GM23338 (cell line): ENCODE measurements around the gene ULK2. TPM values are rescaled to one million over a fixed set of nuclear protein-coding genes. Genes with fewer than 3 reads are reported as not detected.

Source experiments
- ATAC-seq: fragments of 200-7000 bp; cut with Tn5 transposase; 3 replicates; pipeline ENCODE4 v1.9.1; 2020
- DNase-seq: peaks from one replicate; pipeline ENCODE4 v3.0.0-alpha.2; 2015; ENCODE audit warnings: low spot score
- H2AFZ ChIP-seq: fragments of 200-600 bp; sonication (generic); 2 replicates; pipeline ENCODE4 v1.8.0; 2016; ENCODE audit warnings: antibody characterized with exemption, mild to moderate bottlenecking, moderate library complexity
- H3F3A ChIP-seq: fragments of 200-600 bp; sonication (generic); replicated peaks from 2 replicates; pipeline ENCODE4 v1.8.0; 2017; ENCODE audit warnings: antibody characterized with exemption, mixed run types, low read depth
- H3K27ac ChIP-seq: fragments of 200-600 bp; sonication (generic); 2 replicates; pipeline ENCODE4 v1.6.1; 2016; ENCODE audit warnings: low read depth
- H3K27me3 ChIP-seq: fragments of 200-600 bp; sonication (generic); 2 replicates; pipeline ENCODE4 v1.8.0; 2016; ENCODE audit warnings: mild to moderate bottlenecking, mixed run types, moderate library complexity; ENCODE audit not compliant: insufficient read depth
- H3K36me3 ChIP-seq: fragments of 200-600 bp; sonication (generic); 2 replicates; pipeline ENCODE4 v1.8.0; 2016; ENCODE audit warnings: mild to moderate bottlenecking; ENCODE audit not compliant: insufficient read depth
- H3K4me1 ChIP-seq: fragments of 200-600 bp; sonication (generic); 2 replicates; pipeline ENCODE4 v1.8.0; 2016; ENCODE audit warnings: mild to moderate bottlenecking, moderate library complexity; ENCODE audit not compliant: insufficient read depth
- H3K4me2 ChIP-seq: fragments of 200-600 bp; sonication (generic); 2 replicates; pipeline ENCODE4 v1.7.1; 2017; ENCODE audit warnings: mixed run types
- H3K4me3 ChIP-seq: fragments of 200-600 bp; sonication (generic); 2 replicates; pipeline ENCODE4 v1.6.1; 2016; ENCODE audit warnings: mixed run types
- H3K79me2 ChIP-seq: fragments of 200-600 bp; sonication (generic); replicated peaks from 2 replicates; pipeline ENCODE4 v1.8.0; 2017; ENCODE audit warnings: mild to moderate bottlenecking; ENCODE audit not compliant: insufficient read depth
- H3K9me2 ChIP-seq: fragments of 200-600 bp; sonication (generic); 2 replicates; pipeline ENCODE4 v1.8.0; 2017; ENCODE audit not compliant: insufficient read depth
- H4K20me1 ChIP-seq: fragments of 200-600 bp; sonication (generic); replicated peaks from 2 replicates; pipeline ENCODE4 v1.8.0; 2017; ENCODE audit warnings: mild to moderate bottlenecking; ENCODE audit not compliant: insufficient read depth
- H3K27ac Mint-ChIP-seq: 2 replicates; pipeline ENCODE4 v1.8.0; 2020; ENCODE audit warnings: inconsistent platforms, mild to moderate bottlenecking, moderate library complexity, mixed read lengths
- H3K27me3 Mint-ChIP-seq: 3 replicates; pipeline ENCODE4 v1.8.0; 2022; ENCODE audit warnings: low read depth, mild to moderate bottlenecking, moderate library complexity, mixed read lengths, inconsistent platforms; ENCODE audit not compliant: insufficient read depth, poor library complexity
- H3K36me3 Mint-ChIP-seq: 3 replicates; pipeline ENCODE4 v1.8.0; 2021; ENCODE audit warnings: low read depth, mild to moderate bottlenecking, inconsistent platforms, moderate library complexity, mixed read lengths
- H3K4me1 Mint-ChIP-seq: 3 replicates; pipeline ENCODE4 v1.8.0; 2020; ENCODE audit warnings: mild to moderate bottlenecking, inconsistent platforms, mixed read lengths
- H3K4me3 Mint-ChIP-seq: 3 replicates; pipeline ENCODE4 v1.8.0; 2021; ENCODE audit warnings: moderate library complexity, mild to moderate bottlenecking, inconsistent platforms, mixed read lengths
- H3K9me3 Mint-ChIP-seq: 3 replicates; pipeline ENCODE4 v1.8.0; 2020; ENCODE audit warnings: moderate library complexity, mild to moderate bottlenecking, inconsistent platforms, mixed read lengths
- CREB1 ChIP-seq: fragments of 250-450 bp; sonication (Bioruptor Pico); IDR thresholded peaks from 2 replicates; pipeline ENCODE4 v1.5.0; 2020; ENCODE audit warnings: low read depth, mild to moderate bottlenecking, moderate library complexity
- EZH2phosphoT487 ChIP-seq: fragments of 200-600 bp; sonication (generic); IDR thresholded peaks from one replicate; pipeline ENCODE4 v1.8.1; 2018; ENCODE audit warnings: antibody characterized with exemption; ENCODE audit not compliant: unreplicated experiment
- POLR2AphosphoS5 ChIP-seq: IDR thresholded peaks from 2 replicates; pipeline ENCODE4 v1.6.1; 2016; ENCODE audit warnings: antibody characterized with exemption, low read depth
- STAT1 ChIP-seq: IDR thresholded peaks from one replicate; pipeline ENCODE4 v1.6.1; 2016; ENCODE audit warnings: antibody characterized with exemption; ENCODE audit not compliant: unreplicated experiment
- polyA plus RNA-seq: library from polyadenylated mRNA; unstranded; fragments of >200 nt; fragmentation: Nextera tagmentation; extraction: Ambion mirVana; gene quantifications from 2 replicates; pipeline ENCODE4 v1.2.1, GENCODE V29; 2016
- total RNA-seq: library from RNA; depleted of rRNA; stranded (reverse); fragments of >200 nt; shearing (Covaris generic); gene quantifications from 2 replicates; pipeline ENCODE4 v1.2.3, GENCODE V29; 2014
- TF ChIP-seq, protein P1 (sequence below): fragments of 250-450 bp; sonication (Bioruptor Pico); IDR thresholded peaks from 2 replicates; pipeline ENCODE4 v1.5.0; 2020; ENCODE audit warnings: mild to moderate bottlenecking, moderate library complexity
- TF ChIP-seq, protein P2 (sequence below): IDR thresholded peaks from one replicate; pipeline ENCODE4 v1.6.1; 2018; ENCODE audit warnings: antibody characterized with exemption; ENCODE audit not compliant: unreplicated experiment
- TF ChIP-seq, protein P3 (sequence below): IDR thresholded peaks from 2 replicates; pipeline ENCODE4 v1.6.1; 2016; ENCODE audit warnings: antibody characterized with exemption

ULK2 gene
- total and polyA plus RNA-seq, 2 experiments from 2014 or later: 1.6 to 3.0 TPM

DNA sequence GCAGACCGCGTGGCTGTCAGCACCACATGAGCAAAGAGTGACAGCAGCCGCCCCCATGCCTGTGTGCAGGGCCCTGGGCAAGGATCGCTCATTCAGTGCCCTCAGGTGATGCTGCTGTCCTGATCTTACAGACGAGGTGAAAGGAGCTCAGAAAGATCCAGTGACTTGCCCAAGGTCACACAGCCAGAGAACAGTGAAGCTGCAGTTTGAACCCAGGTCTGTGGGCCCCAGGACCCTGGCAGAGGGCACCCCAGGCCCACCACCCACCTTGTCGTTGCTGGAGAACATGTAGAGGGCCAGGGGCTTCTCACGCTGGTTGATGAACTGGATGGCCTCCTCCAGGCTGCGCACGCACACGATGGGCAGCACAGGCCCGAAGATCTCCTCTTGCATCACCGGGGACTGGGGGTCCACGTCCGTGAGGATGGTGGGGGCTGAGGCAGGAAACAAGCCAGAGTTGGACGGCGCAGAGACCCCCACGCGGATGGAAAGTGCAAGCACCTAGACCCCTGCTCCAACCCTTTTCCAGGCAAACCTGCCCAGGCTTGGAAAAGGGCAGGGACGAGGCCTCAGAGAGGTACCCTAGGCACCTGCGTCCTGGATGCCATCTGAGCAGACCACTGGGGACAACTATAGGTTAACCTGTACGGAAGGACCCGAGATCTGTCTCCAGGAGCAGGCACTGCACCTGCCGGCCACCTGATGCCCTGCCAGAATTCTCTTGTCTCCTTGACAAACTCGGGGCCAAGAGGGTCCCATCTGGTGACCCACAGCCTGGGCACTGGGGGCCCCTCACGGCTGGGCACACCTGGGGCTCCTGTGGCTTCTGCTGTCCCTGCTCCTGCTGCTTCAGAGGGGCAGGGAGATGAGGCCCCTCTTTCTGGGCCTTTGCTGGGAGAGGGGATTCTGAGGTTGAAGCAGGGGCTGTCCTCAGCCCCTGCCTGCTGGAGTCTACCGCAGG lies 128.2 kb downstream of the ULK2 start:
- Histone ChIP-seq H3K4me3 (no peak overlapping the region), H3F3A (no peaks in the 10 kb centered on the region), H3K27ac (no peak overlapping the region), H2AFZ (no peak overlapping the region), H3K79me2 (no peaks in the 10 kb centered on the region), H3K4me2 (no peak overlapping the region), H4K20me1 (no peaks in the 10 kb centered on the region), H3K4me1 (peaks cover 3% of the 10 kb centered on the region; the same call in 1 of the 2 replicates), H3K27me3 (no peaks in the 10 kb centered on the region), H3K9me2 (no peaks in the 10 kb centered on the region), H3K36me3 (no peaks in the 10 kb centered on the region)
- no peaks in the 10 kb centered on the region for H3K36me3 Mint-ChIP-seq
- ATAC-seq (no peak), DNase-seq (no peak)
- no peak for TF ChIP-seq EZH2phosphoT487
- TF ChIP-seq, protein P1, sequence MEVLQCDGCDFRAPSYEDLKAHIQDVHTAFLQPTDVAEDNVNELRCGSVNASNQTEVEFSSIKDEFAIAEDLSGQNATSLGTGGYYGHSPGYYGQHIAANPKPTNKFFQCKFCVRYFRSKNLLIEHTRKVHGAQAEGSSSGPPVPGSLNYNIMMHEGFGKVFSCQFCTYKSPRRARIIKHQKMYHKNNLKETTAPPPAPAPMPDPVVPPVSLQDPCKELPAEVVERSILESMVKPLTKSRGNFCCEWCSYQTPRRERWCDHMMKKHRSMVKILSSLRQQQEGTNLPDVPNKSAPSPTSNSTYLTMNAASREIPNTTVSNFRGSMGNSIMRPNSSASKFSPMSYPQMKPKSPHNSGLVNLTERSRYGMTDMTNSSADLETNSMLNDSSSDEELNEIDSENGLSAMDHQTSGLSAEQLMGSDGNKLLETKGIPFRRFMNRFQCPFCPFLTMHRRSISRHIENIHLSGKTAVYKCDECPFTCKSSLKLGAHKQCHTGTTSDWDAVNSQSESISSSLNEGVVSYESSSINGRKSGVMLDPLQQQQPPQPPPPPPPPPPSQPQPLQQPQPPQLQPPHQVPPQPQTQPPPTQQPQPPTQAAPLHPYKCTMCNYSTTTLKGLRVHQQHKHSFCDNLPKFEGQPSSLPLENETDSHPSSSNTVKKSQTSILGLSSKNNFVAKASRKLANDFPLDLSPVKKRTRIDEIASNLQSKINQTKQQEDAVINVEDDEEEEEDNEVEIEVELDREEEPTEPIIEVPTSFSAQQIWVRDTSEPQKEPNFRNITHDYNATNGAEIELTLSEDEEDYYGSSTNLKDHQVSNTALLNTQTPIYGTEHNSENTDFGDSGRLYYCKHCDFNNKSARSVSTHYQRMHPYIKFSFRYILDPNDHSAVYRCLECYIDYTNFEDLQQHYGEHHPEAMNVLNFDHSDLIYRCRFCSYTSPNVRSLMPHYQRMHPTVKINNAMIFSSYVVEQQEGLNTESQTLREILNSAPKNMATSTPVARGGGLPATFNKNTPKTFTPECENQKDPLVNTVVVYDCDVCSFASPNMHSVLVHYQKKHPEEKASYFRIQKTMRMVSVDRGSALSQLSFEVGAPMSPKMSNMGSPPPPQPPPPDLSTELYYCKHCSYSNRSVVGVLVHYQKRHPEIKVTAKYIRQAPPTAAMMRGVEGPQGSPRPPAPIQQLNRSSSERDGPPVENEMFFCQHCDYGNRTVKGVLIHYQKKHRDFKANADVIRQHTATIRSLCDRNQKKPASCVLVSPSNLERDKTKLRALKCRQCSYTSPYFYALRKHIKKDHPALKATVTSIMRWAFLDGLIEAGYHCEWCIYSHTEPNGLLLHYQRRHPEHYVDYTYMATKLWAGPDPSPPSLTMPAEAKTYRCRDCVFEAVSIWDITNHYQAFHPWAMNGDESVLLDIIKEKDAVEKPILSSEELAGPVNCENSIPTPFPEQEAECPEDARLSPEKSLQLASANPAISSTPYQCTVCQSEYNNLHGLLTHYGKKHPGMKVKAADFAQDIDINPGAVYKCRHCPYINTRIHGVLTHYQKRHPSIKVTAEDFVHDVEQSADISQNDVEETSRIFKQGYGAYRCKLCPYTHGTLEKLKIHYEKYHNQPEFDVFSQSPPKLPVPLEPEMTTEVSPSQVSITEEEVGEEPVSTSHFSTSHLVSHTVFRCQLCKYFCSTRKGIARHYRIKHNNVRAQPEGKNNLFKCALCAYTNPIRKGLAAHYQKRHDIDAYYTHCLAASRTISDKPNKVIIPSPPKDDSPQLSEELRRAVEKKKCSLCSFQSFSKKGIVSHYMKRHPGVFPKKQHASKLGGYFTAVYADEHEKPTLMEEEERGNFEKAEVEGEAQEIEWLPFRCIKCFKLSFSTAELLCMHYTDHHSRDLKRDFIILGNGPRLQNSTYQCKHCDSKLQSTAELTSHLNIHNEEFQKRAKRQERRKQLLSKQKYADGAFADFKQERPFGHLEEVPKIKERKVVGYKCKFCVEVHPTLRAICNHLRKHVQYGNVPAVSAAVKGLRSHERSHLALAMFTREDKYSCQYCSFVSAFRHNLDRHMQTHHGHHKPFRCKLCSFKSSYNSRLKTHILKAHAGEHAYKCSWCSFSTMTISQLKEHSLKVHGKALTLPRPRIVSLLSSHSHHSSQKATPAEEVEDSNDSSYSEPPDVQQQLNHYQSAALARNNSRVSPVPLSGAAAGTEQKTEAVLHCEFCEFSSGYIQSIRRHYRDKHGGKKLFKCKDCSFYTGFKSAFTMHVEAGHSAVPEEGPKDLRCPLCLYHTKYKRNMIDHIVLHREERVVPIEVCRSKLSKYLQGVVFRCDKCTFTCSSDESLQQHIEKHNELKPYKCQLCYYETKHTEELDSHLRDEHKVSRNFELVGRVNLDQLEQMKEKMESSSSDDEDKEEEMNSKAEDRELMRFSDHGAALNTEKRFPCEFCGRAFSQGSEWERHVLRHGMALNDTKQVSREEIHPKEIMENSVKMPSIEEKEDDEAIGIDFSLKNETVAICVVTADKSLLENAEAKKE: no peak
- no peak for TF ChIP-seq POLR2AphosphoS5
- TF ChIP-seq, protein P2, sequence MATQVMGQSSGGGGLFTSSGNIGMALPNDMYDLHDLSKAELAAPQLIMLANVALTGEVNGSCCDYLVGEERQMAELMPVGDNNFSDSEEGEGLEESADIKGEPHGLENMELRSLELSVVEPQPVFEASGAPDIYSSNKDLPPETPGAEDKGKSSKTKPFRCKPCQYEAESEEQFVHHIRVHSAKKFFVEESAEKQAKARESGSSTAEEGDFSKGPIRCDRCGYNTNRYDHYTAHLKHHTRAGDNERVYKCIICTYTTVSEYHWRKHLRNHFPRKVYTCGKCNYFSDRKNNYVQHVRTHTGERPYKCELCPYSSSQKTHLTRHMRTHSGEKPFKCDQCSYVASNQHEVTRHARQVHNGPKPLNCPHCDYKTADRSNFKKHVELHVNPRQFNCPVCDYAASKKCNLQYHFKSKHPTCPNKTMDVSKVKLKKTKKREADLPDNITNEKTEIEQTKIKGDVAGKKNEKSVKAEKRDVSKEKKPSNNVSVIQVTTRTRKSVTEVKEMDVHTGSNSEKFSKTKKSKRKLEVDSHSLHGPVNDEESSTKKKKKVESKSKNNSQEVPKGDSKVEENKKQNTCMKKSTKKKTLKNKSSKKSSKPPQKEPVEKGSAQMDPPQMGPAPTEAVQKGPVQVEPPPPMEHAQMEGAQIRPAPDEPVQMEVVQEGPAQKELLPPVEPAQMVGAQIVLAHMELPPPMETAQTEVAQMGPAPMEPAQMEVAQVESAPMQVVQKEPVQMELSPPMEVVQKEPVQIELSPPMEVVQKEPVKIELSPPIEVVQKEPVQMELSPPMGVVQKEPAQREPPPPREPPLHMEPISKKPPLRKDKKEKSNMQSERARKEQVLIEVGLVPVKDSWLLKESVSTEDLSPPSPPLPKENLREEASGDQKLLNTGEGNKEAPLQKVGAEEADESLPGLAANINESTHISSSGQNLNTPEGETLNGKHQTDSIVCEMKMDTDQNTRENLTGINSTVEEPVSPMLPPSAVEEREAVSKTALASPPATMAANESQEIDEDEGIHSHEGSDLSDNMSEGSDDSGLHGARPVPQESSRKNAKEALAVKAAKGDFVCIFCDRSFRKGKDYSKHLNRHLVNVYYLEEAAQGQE: no peak
- no peak for TF ChIP-seq CREB1 (CRISPR knock-in tag)
- no peak for TF ChIP-seq STAT1
- TF ChIP-seq, protein P3, sequence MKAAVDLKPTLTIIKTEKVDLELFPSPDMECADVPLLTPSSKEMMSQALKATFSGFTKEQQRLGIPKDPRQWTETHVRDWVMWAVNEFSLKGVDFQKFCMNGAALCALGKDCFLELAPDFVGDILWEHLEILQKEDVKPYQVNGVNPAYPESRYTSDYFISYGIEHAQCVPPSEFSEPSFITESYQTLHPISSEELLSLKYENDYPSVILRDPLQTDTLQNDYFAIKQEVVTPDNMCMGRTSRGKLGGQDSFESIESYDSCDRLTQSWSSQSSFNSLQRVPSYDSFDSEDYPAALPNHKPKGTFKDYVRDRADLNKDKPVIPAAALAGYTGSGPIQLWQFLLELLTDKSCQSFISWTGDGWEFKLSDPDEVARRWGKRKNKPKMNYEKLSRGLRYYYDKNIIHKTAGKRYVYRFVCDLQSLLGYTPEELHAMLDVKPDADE: no peak
- no peak overlapping the region for H3K4me3 Mint-ChIP-seq
- peaks cover 6% of the 10 kb centered on the region for H3K27me3 Mint-ChIP-seq
- no peak overlapping the region for H3K27ac Mint-ChIP-seq
- H3K9me3 Mint-ChIP-seq: no peaks in the 10 kb centered on the region; the same call in 2 of the 3 replicates
- no peaks in the 10 kb centered on the region for H3K4me1 Mint-ChIP-seq
